VCaP (cell line): Measurements from ENCODE around the gene SLCO4C1.

Experiments used
- H3K27ac ChIP-seq: fragments of 450-650 bp; 2 replicates; pipeline ENCODE4 v1.5.1; 2017
- TF ChIP-seq, protein P1 (sequence below): fragments of 450-650 bp; conservative IDR thresholded peaks from 2 replicates; pipeline ENCODE4 v1.5.1; 2017; ENCODE audit warnings: mild to moderate bottlenecking, moderate library complexity

Gene SLCO4C1

DNA sequence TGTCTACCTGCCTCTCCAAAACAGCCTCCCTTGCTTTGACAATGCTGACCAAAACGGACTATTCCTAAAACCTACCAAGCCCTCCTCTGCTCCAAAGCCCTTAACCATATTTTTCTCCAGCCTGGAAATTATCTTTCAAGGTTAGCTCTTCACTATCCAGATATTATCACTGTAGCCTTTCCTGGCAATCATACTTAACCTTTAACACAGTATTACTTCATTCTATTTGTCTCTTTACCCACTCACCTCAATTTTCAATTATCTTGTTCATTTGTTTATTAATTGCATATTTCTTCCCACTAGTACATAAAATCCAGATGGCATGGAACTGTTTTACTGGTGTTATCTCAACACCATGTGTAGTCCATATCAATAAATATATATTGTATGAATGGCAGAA lies 7.5 kb downstream of the SLCO4C1 start:
- TF ChIP-seq, protein P1, sequence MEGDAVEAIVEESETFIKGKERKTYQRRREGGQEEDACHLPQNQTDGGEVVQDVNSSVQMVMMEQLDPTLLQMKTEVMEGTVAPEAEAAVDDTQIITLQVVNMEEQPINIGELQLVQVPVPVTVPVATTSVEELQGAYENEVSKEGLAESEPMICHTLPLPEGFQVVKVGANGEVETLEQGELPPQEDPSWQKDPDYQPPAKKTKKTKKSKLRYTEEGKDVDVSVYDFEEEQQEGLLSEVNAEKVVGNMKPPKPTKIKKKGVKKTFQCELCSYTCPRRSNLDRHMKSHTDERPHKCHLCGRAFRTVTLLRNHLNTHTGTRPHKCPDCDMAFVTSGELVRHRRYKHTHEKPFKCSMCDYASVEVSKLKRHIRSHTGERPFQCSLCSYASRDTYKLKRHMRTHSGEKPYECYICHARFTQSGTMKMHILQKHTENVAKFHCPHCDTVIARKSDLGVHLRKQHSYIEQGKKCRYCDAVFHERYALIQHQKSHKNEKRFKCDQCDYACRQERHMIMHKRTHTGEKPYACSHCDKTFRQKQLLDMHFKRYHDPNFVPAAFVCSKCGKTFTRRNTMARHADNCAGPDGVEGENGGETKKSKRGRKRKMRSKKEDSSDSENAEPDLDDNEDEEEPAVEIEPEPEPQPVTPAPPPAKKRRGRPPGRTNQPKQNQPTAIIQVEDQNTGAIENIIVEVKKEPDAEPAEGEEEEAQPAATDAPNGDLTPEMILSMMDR = no peak

DNA sequence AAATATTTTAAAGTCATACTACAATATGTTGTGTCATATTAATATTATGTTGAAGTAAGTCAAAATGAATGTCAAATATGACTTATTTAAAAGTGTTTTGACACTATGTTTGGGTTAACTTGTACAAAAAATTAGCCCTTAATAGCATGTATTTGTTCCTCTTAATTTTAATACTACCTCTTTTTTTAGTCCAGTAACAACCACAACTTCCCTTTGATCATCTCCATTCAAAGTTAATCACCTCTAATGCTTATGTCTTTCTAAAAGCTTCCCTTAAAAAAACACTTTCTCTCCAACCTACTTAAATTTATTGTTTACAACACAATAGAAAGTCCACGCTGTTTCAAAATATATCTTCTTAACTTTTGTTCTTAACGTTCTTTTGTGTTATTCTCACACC lies 9.6 kb downstream of the SLCO4C1 start:
- TF ChIP-seq, protein P1 = no peak
- H3K27ac ChIP-seq = no peak overlapping the region

More for the DNA sequence above, 7.5 kb downstream of the SLCO4C1 start:
- no peak overlapping the region for H3K27ac ChIP-seq

DNA sequence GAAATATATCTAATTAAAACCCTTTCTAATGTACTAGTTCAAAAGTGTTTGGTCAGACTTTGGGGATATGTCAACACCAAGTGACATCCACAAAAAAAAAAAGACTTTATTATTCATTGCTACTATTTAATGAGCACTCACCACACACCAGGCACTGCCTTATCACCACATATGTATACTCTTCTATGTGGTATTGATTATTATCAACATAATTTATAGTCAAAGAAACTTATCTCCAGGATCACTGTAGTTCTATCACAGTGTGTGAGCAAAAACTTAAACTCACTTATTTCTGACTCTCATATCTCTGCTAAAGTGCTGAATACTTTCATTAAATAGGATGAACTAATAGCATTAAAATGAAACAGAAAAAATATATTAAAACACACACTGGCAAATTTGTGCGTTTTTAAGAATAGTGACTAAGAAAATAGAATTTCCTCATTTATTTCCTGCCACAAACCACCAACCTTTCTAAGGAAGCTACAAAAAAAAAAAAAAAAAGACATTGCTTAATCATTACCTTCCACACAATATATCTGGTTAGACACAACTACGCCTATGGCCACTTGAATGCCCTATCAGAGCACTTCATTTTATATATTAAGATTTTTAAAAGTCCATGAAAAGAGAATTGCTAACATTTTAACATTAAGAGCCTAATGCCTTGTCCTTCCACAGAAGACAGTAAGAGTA lies 12.8 kb downstream of the SLCO4C1 start:
- TF ChIP-seq, protein P1 = no peak
- H3K27ac ChIP-seq = no peak overlapping the region

DNA sequence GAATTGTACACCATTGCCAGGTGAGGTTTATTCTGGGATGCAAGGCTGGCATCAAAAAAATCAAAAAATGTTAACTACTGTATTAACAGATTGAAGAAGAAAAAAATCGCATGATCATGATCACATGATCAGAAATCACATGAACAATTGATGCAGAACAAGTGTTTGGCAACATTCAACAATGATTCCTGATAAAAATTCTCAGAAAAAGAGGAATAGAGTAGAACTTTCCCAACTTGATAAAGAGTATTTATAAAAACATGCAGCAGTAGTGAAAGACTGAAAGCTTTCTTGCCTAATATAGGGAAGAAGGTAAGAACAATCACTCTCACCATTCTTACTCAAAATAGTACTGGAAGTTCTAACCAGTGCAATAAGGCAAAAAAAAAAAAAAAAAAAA lies 16.4 kb downstream of the SLCO4C1 start:
- TF ChIP-seq, protein P1 = no peak
- H3K27ac ChIP-seq = no peak overlapping the region

DNA sequence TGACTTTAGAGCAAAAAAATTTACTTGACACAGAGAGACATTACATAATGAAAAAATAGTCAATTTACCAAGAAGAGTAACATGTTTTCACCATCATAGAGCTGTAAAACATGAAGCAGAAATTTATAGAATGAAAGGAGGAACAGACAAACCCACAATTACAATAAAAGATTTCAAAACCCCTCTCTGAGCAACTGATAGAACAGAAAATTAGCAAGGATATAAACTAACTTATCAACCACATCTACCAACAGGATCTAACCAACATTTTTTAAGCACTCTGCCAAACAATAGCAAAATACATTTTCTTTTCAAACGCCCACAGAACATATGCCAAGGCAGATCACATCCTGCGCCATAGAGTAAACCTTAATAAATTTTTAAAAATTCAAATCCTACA lies 17.9 kb downstream of the SLCO4C1 start:
- TF ChIP-seq, protein P1 = no peak
- H3K27ac ChIP-seq = no peak overlapping the region

DNA sequence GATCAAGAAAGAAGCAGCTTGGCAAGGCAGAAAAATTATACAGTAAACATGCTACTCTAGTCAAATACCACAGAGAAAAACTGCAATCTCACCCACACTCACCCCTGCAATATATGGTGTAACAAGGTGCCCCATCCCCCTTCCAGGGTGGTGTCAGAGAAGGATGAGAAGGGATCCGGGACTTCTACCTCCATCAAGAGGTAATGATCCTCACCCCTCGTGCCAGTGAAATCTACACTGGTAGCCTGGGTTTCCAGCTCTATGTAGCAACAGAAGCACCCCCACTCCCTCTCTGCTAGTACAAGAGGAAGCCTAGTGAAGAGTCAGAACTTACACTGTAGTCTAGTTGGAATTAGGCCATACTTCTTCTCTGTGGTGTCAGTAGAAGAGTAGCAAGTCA lies 18.9 kb downstream of the SLCO4C1 start:
- TF ChIP-seq, protein P1 = no peak
- no peak overlapping the region for H3K27ac ChIP-seq

DNA sequence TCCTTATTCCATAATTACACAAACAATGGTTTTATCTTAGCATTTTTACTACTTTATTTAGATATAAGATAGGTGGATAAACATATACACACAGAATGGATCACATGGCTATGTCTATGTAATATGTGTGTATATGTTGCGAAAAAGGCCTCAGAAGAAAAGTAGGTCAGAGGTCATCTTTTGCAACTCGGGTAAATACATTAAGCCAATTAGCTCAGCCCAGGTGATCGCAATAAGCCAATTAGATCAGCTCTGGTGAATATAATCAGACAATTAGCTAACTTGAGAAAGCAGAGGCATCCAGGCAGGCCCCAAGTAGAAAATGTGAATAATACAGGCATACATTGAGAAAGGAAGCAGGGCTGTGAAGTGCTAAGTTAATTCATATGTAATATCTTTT lies 24.3 kb downstream of the SLCO4C1 start:
- TF ChIP-seq, protein P1 = no peak
- H3K27ac ChIP-seq = no peak overlapping the region
